HG02938 (cell line): Measurements from ENCODE around the gene OR8H3.
"Not testable (repeated sequence)": the region's sequence is repeated elsewhere in the genome, so short reads cannot be mapped to it uniquely, and the experiment has no call there.

Experiments
- ATAC-seq: cut with Tn5 transposase; IDR thresholded peaks from one replicate; pipeline ENCODE4 v1.9.1; 2021; ENCODE audit warnings: mild to moderate bottlenecking, moderate library complexity; ENCODE audit not compliant: unreplicated experiment

Gene OR8H3, protein sequence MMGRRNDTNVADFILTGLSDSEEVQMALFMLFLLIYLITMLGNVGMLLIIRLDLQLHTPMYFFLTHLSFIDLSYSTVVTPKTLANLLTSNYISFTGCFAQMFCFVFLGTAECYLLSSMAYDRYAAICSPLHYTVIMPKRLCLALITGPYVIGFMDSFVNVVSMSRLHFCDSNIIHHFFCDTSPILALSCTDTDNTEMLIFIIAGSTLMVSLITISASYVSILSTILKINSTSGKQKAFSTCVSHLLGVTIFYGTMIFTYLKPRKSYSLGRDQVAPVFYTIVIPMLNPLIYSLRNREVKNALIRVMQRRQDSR

DNA sequence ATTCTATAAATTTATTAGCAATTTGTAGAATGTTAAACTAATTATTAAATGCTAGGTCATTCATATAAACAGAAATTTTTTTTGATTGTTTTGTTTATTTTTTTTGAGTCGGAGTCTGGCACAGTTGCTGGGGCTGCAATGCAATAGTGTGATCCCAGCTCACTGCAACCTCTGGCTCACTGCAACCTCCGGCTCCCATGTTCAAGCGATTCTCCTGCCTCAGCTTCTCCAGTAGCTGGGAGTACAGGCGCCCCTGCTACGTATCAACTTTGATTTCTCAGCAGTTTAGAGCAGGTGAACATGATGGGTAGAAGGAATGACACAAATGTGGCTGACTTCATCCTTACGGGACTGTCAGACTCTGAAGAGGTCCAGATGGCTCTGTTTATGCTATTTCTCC is at the start of gene OR8H3:
Gene OR8H3 (plus strand): TSS at position 301 of the 400 bp plus-strand sequence. CDS start 0 bp downstream, at position 301.
- no peak for ATAC-seq

DNA sequence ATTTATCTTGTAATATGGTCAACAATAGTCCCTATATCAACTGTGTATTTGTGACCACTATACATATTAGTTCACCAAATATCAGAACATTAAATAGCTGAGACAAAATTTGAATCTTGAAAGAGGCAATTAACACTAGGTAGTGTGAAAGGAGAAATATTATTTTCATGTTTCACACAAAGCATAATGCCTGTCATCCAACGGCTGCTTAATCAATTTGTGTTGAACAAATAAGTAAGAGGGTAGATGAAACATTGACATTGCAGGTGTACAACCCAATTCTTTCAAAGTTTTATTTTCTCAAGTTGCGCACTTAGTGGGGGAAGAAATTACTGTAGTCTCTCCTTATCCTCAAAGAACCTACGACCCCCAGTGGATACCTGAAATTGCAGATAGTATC is 32.5 kb upstream of the OR8H3 start:
- ATAC-seq, result no peak

DNA sequence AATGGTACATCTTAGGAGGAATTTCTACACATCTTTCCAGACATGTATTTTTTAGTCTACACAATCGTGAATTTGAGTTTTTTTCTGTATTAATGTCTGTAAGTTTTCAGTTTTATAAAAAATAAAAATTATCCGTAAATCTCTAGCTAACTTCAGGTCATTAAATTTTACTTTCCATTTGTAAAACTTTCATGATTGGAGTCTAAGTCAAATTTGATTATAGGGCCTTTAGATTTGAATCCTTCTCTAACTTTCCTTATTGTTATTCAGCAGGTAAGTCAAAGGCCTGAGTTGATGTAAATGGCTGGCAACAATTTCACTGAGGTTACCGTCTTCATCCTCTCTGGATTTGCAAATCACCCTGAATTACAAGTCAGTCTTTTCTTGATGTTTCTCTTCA is 29.2 kb upstream of the OR8H3 start, which contains the start of gene OR8I2:
Gene OR8I2 (plus strand): TSS at position 301 of the 400 bp plus-strand sequence. CDS start 0 bp downstream, at position 301.
- no peak for ATAC-seq

DNA sequence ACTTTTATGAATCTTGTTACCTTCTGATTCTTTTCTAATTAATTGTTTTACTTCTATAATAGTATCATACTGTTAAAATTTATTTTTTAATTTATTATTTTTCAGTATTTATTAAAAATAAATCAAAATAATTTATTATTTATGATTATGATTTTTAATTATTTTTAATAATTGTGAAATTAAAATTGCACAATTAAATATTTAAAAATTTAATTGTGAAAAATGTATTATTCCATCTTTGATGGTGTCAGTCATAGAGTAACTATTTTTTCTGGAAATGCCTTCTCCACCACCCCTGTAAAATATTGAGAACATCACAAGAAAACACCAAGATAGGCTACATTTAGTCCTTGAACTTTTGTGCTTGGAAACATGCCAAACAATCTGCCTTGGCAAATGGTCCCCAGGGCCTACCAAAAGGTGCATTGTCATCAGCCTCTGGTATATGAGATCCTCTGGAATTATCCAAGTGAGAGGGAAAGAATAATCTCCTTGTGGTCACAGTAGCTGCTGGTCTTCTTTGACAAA is 18.9 kb upstream of the OR8H3 start, which contains the start of gene OR8H2:
Gene OR8H2 (plus strand): TSS at position 478 of the 528 bp plus-strand sequence. CDS start 1,356 bp downstream, outside the sequence.
- no peak for ATAC-seq

DNA sequence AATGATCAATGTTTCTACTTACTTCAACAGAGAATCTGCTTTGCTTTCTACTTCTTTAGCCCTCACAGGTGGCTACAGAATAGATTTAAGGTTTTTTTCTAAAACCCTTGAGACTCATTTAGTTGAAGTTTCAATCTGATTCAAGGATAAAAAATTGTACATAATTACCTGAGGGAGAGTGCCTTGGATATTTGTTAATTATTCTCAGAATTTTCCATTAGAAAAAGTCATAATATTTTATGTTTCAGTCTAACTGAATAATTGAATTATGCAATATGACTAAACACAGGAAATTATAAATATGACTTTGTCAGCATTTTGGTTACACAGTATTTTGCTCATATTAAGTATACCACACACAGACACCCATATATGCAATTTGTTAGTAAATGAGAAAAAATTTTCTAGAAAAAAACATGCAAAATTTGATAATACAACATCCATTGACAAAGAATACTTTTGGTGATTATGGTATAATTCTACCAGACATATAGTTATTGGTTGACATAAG is 18.0 kb downstream of the OR8H3 start, which contains the start of gene OR8J3:
Gene OR8J3 (minus strand): TSS at position 51 of the 511 bp plus-strand sequence. CDS start 2,483 bp downstream, outside the sequence.
- no peak for ATAC-seq

DNA sequence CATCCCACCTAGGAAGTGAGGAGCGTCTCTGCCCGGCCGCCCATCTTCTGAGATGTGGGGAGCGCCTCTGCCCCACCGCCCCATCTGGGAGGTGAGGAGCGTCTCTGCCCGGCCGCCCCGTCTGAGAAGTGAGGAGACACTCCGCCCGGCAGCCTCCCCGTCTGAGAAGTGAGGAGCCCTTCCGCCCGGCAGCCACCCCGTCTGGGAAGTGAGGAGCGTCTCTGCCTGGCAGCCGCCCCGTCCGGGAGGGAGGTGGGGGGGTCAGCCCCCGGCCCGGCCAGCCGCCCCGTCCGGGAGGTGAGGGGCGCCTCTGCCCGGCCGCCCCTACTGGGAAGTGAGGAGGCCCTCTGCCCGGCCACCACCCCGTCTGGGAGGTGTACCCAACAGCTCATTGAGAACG is 21.5 kb downstream of the OR8H3 start:
- not testable (repeated sequence) for ATAC-seq

DNA sequence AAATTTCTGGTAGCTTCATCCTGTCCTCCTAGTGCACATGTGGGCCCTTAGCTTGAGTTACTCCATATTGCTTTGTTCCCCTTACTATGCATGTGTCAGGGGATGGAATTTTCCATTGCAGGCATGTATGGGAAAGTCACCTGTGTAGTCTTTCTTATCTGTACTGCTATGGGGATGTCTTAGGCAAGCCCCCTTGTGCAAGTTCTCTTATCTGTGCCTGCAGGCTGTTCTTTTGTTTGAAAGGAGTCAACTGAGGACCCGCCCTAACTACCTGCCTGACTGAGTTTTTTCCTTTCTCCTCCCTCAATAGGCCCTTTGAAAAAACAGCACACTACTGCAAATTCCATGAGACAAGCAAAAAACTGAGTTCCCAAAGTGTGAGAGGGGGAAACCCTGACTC is 29.2 kb downstream of the OR8H3 start:
- ATAC-seq, result no peak

DNA sequence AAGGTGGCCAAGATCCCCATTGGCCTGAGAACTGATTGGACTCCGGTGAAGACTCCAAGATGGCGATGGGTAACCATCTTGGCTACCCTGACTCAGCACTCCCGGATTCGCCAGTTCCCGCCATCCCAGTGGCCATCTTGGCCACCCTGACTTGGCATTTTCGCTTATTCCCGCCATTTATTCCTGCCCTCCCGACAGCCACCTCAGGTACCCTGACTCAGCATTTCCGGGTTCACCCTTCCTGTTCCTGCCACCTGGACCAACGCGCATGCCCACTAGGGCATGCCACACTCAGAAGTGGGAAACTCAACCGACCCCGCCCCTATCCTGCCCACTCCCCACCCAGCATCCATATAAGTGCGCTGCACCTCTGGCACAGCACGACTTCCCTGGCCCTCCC is 30.2 kb downstream of the OR8H3 start:
- ATAC-seq, result no peak

DNA sequence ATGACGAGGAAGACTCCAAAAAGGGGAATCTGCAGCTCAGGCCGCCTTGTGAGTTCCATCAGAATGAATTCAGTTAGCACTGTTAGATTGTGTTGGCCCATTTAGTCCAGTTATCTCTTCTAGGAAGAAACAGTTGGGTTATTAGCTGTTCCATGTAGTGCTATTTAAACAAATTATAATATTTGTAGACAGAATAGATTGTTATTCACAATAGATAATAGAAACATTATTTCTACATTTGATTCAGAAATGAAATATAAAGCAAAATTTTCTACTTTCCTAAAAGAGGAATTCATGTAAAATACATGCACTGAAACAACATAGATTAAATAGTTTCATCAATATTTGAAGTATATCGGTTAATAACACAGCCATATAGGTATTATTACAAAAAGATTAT is 38.0 kb downstream of the OR8H3 start, which contains the start of gene OR8K5:
Gene OR8K5 (minus strand): TSS at position 101 of the 400 bp plus-strand sequence. CDS start 0 bp downstream, at position 101.
- ATAC-seq, result no peak

DNA sequence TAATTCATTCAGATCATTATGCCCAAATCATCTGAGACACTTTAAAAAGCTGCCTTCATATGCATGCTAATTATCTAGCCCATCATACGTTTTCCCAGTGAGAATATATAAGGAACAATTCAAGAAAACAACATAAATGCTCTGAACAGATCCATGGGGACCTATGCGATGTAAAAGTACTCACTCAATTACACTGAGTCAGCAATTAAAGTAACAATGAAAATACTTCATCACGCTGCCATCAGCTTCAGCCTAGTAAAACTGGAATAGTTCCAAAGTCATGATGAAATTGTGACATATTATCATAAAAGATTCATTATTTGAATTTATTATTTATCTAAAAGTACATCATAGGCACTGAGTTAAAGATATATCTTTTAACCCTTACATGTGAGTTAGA is 41.6 kb downstream of the OR8H3 start:
- no peak for ATAC-seq

DNA sequence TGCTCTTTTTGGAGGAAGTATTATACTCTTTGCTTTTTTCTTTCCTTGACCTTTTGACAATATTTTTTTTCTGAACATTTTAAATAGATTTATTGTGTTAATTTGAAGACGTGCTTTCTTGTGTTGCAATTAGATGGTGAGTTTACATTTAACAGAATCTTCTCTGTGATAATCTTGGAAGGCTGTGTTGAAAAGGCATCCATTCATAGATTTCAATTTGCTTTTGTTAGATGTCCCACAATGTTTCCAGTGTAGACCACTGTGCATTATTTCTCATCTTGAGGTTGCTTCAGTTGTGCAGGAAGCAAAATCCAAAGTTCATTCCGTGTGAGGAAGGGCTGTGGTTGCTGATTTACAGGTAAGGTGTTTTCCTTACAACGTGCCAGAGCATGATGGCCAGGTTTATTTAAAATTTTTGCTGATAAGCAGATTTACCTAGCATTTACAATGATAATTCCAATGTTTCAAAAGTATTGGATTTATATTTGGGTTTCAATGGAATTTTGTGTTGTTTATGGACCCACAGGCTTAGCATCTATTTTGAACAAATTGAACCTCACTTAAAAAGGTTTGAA is 50.2 kb downstream of the OR8H3 start:
- ATAC-seq, result no peak
